Bronchus fibroblast of lung (primary cell): ENCODE measurements around the gene TRIM54. TPM values are rescaled to one million over a fixed set of nuclear protein-coding genes. Genes with fewer than 3 reads are reported as not detected.

Experiments
- total RNA-seq: library from RNA; depleted of rRNA; stranded (reverse); fragments of >200 nt; gene quantifications from 2 replicates; pipeline ENCODE4 v1.2.3, GENCODE V29; 2015

Gene TRIM54
- total RNA-seq, result 0.17 TPM in 1 of 2 replicates, not detected in the other

GRCh38 chr2:27281855-27282559 is at the start of gene TRIM54:
Gene TRIM54 (plus strand): TSS chr2:27282429. CDS start chr2:27282732, 303 bp downstream.

GRCh38 chr2:27262379-27263286 is 19.6 kb upstream of the TRIM54 start, which contains the start of gene SLC30A3:
Gene SLC30A3 (minus strand): TSS chr2:27263047. CDS start chr2:27262906, 141 bp downstream.

GRCh38 chr2:27275211-27276150 is 6.7 kb upstream of the TRIM54 start, which contains the start of gene DNAJC5G:
Gene DNAJC5G (plus strand): TSS chr2:27275433. CDS start chr2:27276729, 1,296 bp downstream.

GRCh38 chr2:27308359-27308881 is 26.2 kb downstream of the TRIM54 start, which contains the start of gene UCN:
Gene UCN (minus strand): TSS chr2:27308445. CDS start chr2:27307895, 550 bp downstream.

GRCh38 chr2:27322766-27323595 is 40.8 kb downstream of the TRIM54 start, which contains the start of gene MPV17:
Gene MPV17 (minus strand): TSS chr2:27323097. CDS start chr2:27322517, 580 bp downstream.

GRCh38 chr2:27356382-27357181 is 74.4 kb downstream of the TRIM54 start, which contains the start of gene GTF3C2:
Gene GTF3C2 (minus strand): TSS chr2:27356764. CDS start chr2:27343554, 13,210 bp downstream.

Other genes starting within 250 kb of the TRIM54 start
- 39.8 and 43.1 TPM in 2 replicates for gene TMEM214, start 249.5 kb upstream of the TRIM54 start, total RNA-seq
- gene AGBL5, start 230.8 kb upstream of the TRIM54 start, total RNA-seq, result 22.6 and 24.2 TPM in 2 replicates
- 475 and 505 TPM in 2 replicates for gene OST4, start 210.8 kb upstream of the TRIM54 start, total RNA-seq
- gene EMILIN1, start 203.8 kb upstream of the TRIM54 start, total RNA-seq, result 188 and 191 TPM in 2 replicates
- 3.2 and 3.6 TPM in 2 replicates for gene KHK, start 195.7 kb upstream of the TRIM54 start, total RNA-seq
- gene CGREF1, start 163.3 kb upstream of the TRIM54 start, total RNA-seq, result 1.5 and 2.2 TPM in 2 replicates
- not detected in 2 replicates for gene ABHD1, start 158.6 kb upstream of the TRIM54 start, total RNA-seq
- gene PREB, start 147.8 kb upstream of the TRIM54 start, total RNA-seq, result 57.3 and 57.7 TPM in 2 replicates
- gene PRR30, start 143.0 kb upstream of the TRIM54 start, total RNA-seq, result not detected in 2 replicates
- gene TCF23, start 133.4 kb upstream of the TRIM54 start, total RNA-seq, result not detected in 2 replicates
- gene ATRAID, start 70.4 kb upstream of the TRIM54 start, total RNA-seq, result 224 and 227 TPM in 2 replicates
- gene SLC5A6, start 70.2 kb upstream of the TRIM54 start, total RNA-seq, result 27.1 and 28.2 TPM in 2 replicates
- 58.7 and 59.6 TPM in 2 replicates for gene CAD, start 65.1 kb upstream of the TRIM54 start, total RNA-seq
- gene SLC30A3, start 19.4 kb upstream of the TRIM54 start, total RNA-seq, result 0.15 and 0.34 TPM in 2 replicates
- not detected in 2 replicates for gene DNAJC5G, start 7.0 kb upstream of the TRIM54 start, total RNA-seq
- 0.15 and 0.84 TPM in 2 replicates for gene UCN, start 26.0 kb downstream of the TRIM54 start, total RNA-seq
- 115 and 122 TPM in 2 replicates for gene MPV17, start 40.7 kb downstream of the TRIM54 start, total RNA-seq
- gene GTF3C2, start 74.3 kb downstream of the TRIM54 start, total RNA-seq, result 36.0 and 37.2 TPM in 2 replicates
- gene EIF2B4, start 87.9 kb downstream of the TRIM54 start, total RNA-seq, result 37.5 and 39.2 TPM in 2 replicates
- gene SNX17, start 88.2 kb downstream of the TRIM54 start, total RNA-seq, result 148 and 149 TPM in 2 replicates
- gene ZNF513, start 98.3 kb downstream of the TRIM54 start, total RNA-seq, result 5.8 and 9.1 TPM in 2 replicates
- gene PPM1G, start 127.2 kb downstream of the TRIM54 start, total RNA-seq, result 109 and 110 TPM in 2 replicates
- 69.1 and 74.8 TPM in 2 replicates for gene NRBP1, start 146.2 kb downstream of the TRIM54 start, total RNA-seq
- gene KRTCAP3, start 160.0 kb downstream of the TRIM54 start, total RNA-seq, result 0.15 TPM in 1 of 2 replicates, not detected in the other
- gene IFT172, start 207.3 kb downstream of the TRIM54 start, total RNA-seq, result 18.1 and 20.0 TPM in 2 replicates
- gene FNDC4, start 212.8 kb downstream of the TRIM54 start, total RNA-seq, result 9.8 and 15.1 TPM in 2 replicates
- gene GCKR, start 214.4 kb downstream of the TRIM54 start, total RNA-seq, result 0.30 and 0.34 TPM in 2 replicates